Prostate gland (tissue), 2 donors: ENCODE measurements around the gene DOCK2.

ENCODE experiments used
- POLR2A ChIP-seq: fragments of 450-650 bp; IDR thresholded peaks from one replicate; pipeline ENCODE4 v1.6.1; 2016; ENCODE audit warnings: antibody characterized with exemption, mild to moderate bottlenecking
- POLR2AphosphoS5 ChIP-seq: sonication (generic); formaldehyde crosslinking; IDR thresholded peaks from one replicate; pipeline ENCODE4 v1.6.1; 2017; ENCODE audit warnings: antibody characterized with exemption
- TF ChIP-seq, protein P1 (sequence below), 4 experiments: fragments of 200-600 bp in 2 of 4; fragments of 450-650 bp in 2 of 4; sonication (generic) in 2 of 4; IDR thresholded peaks; 1 replicate in 3 of 4; 2 replicates in 1 of 4; pipeline ENCODE4 v1.5.1; 2016 to 2019; ENCODE audit warnings: antibody characterized with exemption in 4 of 4, mild to moderate bottlenecking in 2 of 4, moderate library complexity in 2 of 4

DNA sequence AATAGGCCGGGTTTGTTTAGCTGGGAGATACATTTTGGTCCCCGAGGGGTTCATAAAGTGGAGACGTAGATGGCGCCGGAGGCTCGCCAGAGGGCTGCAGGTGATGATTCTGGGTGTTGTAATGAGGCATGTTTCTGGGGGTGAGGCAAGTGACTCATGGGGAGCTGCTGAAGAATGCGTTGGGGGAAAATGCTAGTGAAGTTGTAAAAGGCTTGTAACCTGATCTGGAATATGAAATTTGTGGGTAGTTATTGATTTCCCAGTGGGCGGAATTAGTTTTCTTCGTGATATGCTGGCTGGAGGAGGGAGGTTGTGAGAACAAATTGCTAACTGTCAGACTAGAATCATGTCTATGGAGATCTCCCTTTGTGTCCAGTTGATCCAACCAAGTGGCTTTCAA, 158.3 kb downstream of the DOCK2 start:
- TF ChIP-seq, protein P1, sequence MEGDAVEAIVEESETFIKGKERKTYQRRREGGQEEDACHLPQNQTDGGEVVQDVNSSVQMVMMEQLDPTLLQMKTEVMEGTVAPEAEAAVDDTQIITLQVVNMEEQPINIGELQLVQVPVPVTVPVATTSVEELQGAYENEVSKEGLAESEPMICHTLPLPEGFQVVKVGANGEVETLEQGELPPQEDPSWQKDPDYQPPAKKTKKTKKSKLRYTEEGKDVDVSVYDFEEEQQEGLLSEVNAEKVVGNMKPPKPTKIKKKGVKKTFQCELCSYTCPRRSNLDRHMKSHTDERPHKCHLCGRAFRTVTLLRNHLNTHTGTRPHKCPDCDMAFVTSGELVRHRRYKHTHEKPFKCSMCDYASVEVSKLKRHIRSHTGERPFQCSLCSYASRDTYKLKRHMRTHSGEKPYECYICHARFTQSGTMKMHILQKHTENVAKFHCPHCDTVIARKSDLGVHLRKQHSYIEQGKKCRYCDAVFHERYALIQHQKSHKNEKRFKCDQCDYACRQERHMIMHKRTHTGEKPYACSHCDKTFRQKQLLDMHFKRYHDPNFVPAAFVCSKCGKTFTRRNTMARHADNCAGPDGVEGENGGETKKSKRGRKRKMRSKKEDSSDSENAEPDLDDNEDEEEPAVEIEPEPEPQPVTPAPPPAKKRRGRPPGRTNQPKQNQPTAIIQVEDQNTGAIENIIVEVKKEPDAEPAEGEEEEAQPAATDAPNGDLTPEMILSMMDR (IDR thresholded peaks at IDR 0.05): no peak
- TF ChIP-seq POLR2A: no peak
- no peak for TF ChIP-seq POLR2AphosphoS5
